Measurements from ENCODE around the gene TMCO1. TPM values are rescaled to one million over a fixed set of nuclear protein-coding genes. Genes with fewer than 3 reads are reported as not detected.

TMCO1 gene
- total RNA-seq, 2 experiments from 2014 or later = 25.7 to 27.4 TPM

GRCh38 chr1:165679282-165680036, 89.2 kb downstream of the TMCO1 start:
- ChIA-PET POLR2A (interaction anchor here (1.1 to 2.1 kb wide), 2 partner anchors 19 to 49 kb away, joined by 3 to 8 read pairs; partner anchors contain the start of genes ALDH9A1 and MGST3), CTCF (no interaction called here)
- Mint-ChIP-seq H3K4me3 (no peak overlapping the region), H3K4me1 (ENCODE audit: low read depth) (peaks cover 29% of the 10 kb centered on the region), H3K27ac (peak overlapping the region; percentile 78), H3K27me3 (no peaks in the 10 kb centered on the region), H3K9me3 (no peaks in the 10 kb centered on the region), H3K36me3 (ENCODE audit: low read depth) (peaks cover 89% of the 10 kb centered on the region)
- H3K36me3 ChIP-seq (ENCODE audit: insufficient read depth, low read length) = peaks cover 58% of the 10 kb centered on the region
- peak in 1 of 14 experiments; percentile 16 for DNase-seq
- no peak for TF ChIP-seq CTCF (IDR thresholded peaks at IDR 0.05)
- H3K4me1 ChIP-seq (ENCODE audit: insufficient read depth, low read length) = no peaks in the 10 kb centered on the region
- intact Hi-C loops (cut with DNase I, micrococcal nuclease) = no loop called here
- H3K9me3 ChIP-seq (ENCODE audit: control insufficient read depth in 1 of 2, insufficient read depth in 1 of 2, low read length in 2 of 2) = no peaks in the 10 kb centered on the region
- peak overlapping the region in 1 of 2 donors; percentile 37 for H3K27ac ChIP-seq (ENCODE audit: low read depth in 1 of 2, low read length in 2 of 2)
- no peak overlapping the region for H3K4me3 ChIP-seq (ENCODE audit: low read length)
- no peak for ATAC-seq (ENCODE audit: poor library complexity)
- no peaks in the 10 kb centered on the region for H3K27me3 ChIP-seq (ENCODE audit: control insufficient read depth in 1 of 2, insufficient read depth in 2 of 2, low read length in 2 of 2)

- Mint-ChIP-seq H3K9me3 (no peaks in the 10 kb centered on the region), H3K4me1 (ENCODE audit: low read depth) (peaks cover 24% of the 10 kb centered on the region), H3K27me3 (no peaks in the 10 kb centered on the region), H3K27ac (peak overlapping the region; percentile 78), H3K4me3 (no peak overlapping the region), H3K36me3 (ENCODE audit: low read depth) (peaks cover 84% of the 10 kb centered on the region)
- DNase-seq (peak in 3 of 14 experiments; percentile 22 to 44 (median 24)), ATAC-seq (ENCODE audit: poor library complexity) (peak; percentile 93)
- Histone ChIP-seq H3K4me1 (ENCODE audit: insufficient read depth, low read length) (no peaks in the 10 kb centered on the region), H3K9me3 (ENCODE audit: control insufficient read depth in 1 of 2, insufficient read depth in 1 of 2, low read length in 2 of 2) (no peaks in the 10 kb centered on the region), H3K36me3 (ENCODE audit: insufficient read depth, low read length) (peaks cover 60% of the 10 kb centered on the region), H3K4me3 (ENCODE audit: low read length) (no peak overlapping the region), H3K27ac (ENCODE audit: low read depth in 1 of 2, low read length in 2 of 2) (peak overlapping the region in 1 of 2 donors; percentile 37), H3K27me3 (ENCODE audit: control insufficient read depth in 1 of 2, insufficient read depth in 2 of 2, low read length in 2 of 2) (no peaks in the 10 kb centered on the region)
- intact Hi-C loops (cut with DNase I, micrococcal nuclease) = no loop called here
- no peak for TF ChIP-seq CTCF (IDR thresholded peaks at IDR 0.05)
- ChIA-PET POLR2A (interaction anchor here (1.1 to 2.1 kb wide), 2 partner anchors 20 to 48 kb away, joined by 3 to 8 read pairs; partner anchors contain the start of genes ALDH9A1 and MGST3), CTCF (no interaction called here)
Measured at GRCh38 chr1:165678509-165678908, 90.2 kb downstream of the TMCO1 start.

Other genes starting within 250 kb of the TMCO1 start
- gene LRRC52, start 224.9 kb downstream of the TMCO1 start, total RNA-seq = not detected
- 10 to 100 TPM; 22.0 to 23.5 TPM for gene MGST3, start 137.6 kb downstream of the TMCO1 start, total RNA-seq
- 10 to 100 TPM; 33.9 to 35.5 TPM for gene ALDH9A1, start 70.3 kb downstream of the TMCO1 start, total RNA-seq
- under 1 TPM; 0.67 to 0.71 TPM for gene UCK2, start 58.7 kb upstream of the TMCO1 start, total RNA-seq

All from CD4-positive, alpha-beta T cell (primary cell).